CD14-positive monocyte (primary cell): Measurements from ENCODE around the gene CAP2. TPM values are rescaled to one million over a fixed set of nuclear protein-coding genes. Genes with fewer than 3 reads are reported as not detected.
"Not testable (repeated sequence)": the region's sequence is repeated elsewhere in the genome, so short reads cannot be mapped to it uniquely, and the experiment has no call there.

ENCODE experiments used
- DNase-seq, 3 donors: peaks; one replicate each; pipeline ENCODE4 v3.0.0-alpha.2; 2011 to 2022
- H2AFZ ChIP-seq: 2 replicates; pipeline ENCODE4 v1.6.0; 2012; ENCODE audit warnings: mild to moderate bottlenecking, low read depth, low read length, inconsistent platforms; ENCODE audit not compliant: insufficient read depth, poor library complexity, severe bottlenecking
- H3K27ac ChIP-seq, 2 donors: 1 replicate in 1 of 2; 2 replicates in 1 of 2; pipeline ENCODE4 v1.5.1; 2012 to 2013; ENCODE audit warnings: low read length in 2 of 2, control low read depth in 1 of 2, inconsistent platforms in 1 of 2, low read depth in 1 of 2, mild to moderate bottlenecking in 1 of 2
- H3K27me3 ChIP-seq, 2 donors: one replicate each; pipeline versions ENCODE4 v1.6.0 to v1.6.1; 2011 to 2013; ENCODE audit warnings: low read length in 2 of 2; ENCODE audit not compliant: control insufficient read depth in 2 of 2, insufficient read depth in 2 of 2
- H3K36me3 ChIP-seq, 2 donors: replicated peaks in 1 of 2; 1 replicate in 1 of 2; 2 replicates in 1 of 2; pipeline versions ENCODE4 v1.5.1 to v1.6.1; 2012 to 2013; ENCODE audit warnings: low read length in 2 of 2, control low read depth in 1 of 2, inconsistent platforms in 1 of 2, mild to moderate bottlenecking in 1 of 2; ENCODE audit not compliant: insufficient read depth in 2 of 2, control insufficient read depth in 1 of 2
- H3K4me1 ChIP-seq, 2 donors: 1 replicate in 1 of 2; 2 replicates in 1 of 2; pipeline versions ENCODE4 v1.5.1 to v1.6.1; 2012 to 2013; ENCODE audit warnings: low read length in 2 of 2, control low read depth in 1 of 2, inconsistent platforms in 1 of 2, mild to moderate bottlenecking in 1 of 2, moderate library complexity in 1 of 2; ENCODE audit not compliant: insufficient read depth in 2 of 2, control insufficient read depth in 1 of 2
- H3K4me2 ChIP-seq: replicated peaks from 2 replicates; pipeline ENCODE3; 2012; ENCODE audit warnings: low read length, moderate library complexity, mild to moderate bottlenecking; ENCODE audit not compliant: poor library complexity, severe bottlenecking; ENCODE audit errors: extremely low read depth
- H3K4me3 ChIP-seq, 3 experiments: fragments of 200-600 bp in 1 of 3; sonication (generic) in 1 of 3; replicated peaks in 1 of 3; 1 replicate in 2 of 3; 2 replicates in 1 of 3; pipeline ENCODE4 v1.5.1; 2011 to 2013; ENCODE audit warnings: low read length in 3 of 3, mild to moderate bottlenecking in 3 of 3, control low read depth in 2 of 3, low read depth in 2 of 3, inconsistent platforms in 1 of 3, moderate library complexity in 1 of 3
- H3K79me2 ChIP-seq: 2 replicates; pipeline ENCODE4 v1.6.0; 2012; ENCODE audit warnings: mild to moderate bottlenecking, control low read depth, inconsistent platforms, low read length, moderate library complexity; ENCODE audit not compliant: insufficient read depth
- H3K9ac ChIP-seq: 2 replicates; pipeline ENCODE4 v1.6.0; 2017; ENCODE audit warnings: low read length, mild to moderate bottlenecking; ENCODE audit not compliant: insufficient read depth, poor library complexity, severe bottlenecking
- H3K9me3 ChIP-seq, 2 donors: replicated peaks in 1 of 2; 1 replicate in 1 of 2; 2 replicates in 1 of 2; pipeline versions ENCODE4 v1.5.1 to v1.6.1; 2012 to 2013; ENCODE audit warnings: low read length in 2 of 2, control low read depth in 1 of 2; ENCODE audit not compliant: control insufficient read depth in 1 of 2, insufficient read depth in 1 of 2
- H4K20me1 ChIP-seq: 2 replicates; pipeline ENCODE4 v1.6.0; 2012; ENCODE audit warnings: mild to moderate bottlenecking, low read length, control low read depth, moderate library complexity; ENCODE audit not compliant: insufficient read depth
- H3K27ac Mint-ChIP-seq, 7 donors: one replicate each; pipeline ENCODE4 v1.8.0; 2020; ENCODE audit warnings: mild to moderate bottlenecking in 7 of 7, mixed read lengths in 7 of 7, moderate library complexity in 6 of 7, inconsistent platforms in 2 of 7
- H3K27me3 Mint-ChIP-seq, 3 donors: one replicate each; pipeline ENCODE4 v1.8.0; 2021 to 2022; ENCODE audit warnings: low read depth in 3 of 3, mild to moderate bottlenecking in 3 of 3, mixed read lengths in 3 of 3, moderate library complexity in 3 of 3, inconsistent platforms in 1 of 3
- H3K36me3 Mint-ChIP-seq, 2 donors: one replicate each; pipeline ENCODE4 v1.8.0; 2020; ENCODE audit warnings: mixed read lengths in 2 of 2, inconsistent platforms in 1 of 2, mild to moderate bottlenecking in 1 of 2
- H3K4me1 Mint-ChIP-seq: one replicate; pipeline ENCODE4 v1.8.0; 2020; ENCODE audit warnings: mild to moderate bottlenecking, mixed read lengths
- H3K4me3 Mint-ChIP-seq, 2 donors: one replicate each; pipeline ENCODE4 v1.8.0; 2020; ENCODE audit warnings: mild to moderate bottlenecking in 2 of 2, mixed read lengths in 2 of 2, moderate library complexity in 1 of 2
- H3K9me3 Mint-ChIP-seq, 7 donors: one replicate each; pipeline ENCODE4 v1.8.0; 2020 to 2022; ENCODE audit warnings: mixed read lengths in 7 of 7, mild to moderate bottlenecking in 6 of 7, moderate library complexity in 6 of 7, inconsistent platforms in 2 of 7
- WGBS: methylation state at CpG from one replicate; pipeline ENCODE4 v1.1.5; 2013; ENCODE audit warnings: missing lambda C conversion rate; ENCODE audit not compliant: insufficient coverage; 5-methylcytosine and 5-hydroxymethylcytosine counted together
- intact Hi-C, 2 donors: fragments of 100-400 bp; cut with micrococcal nuclease; formaldehyde crosslinking; loops; one replicate each; pipeline versions ENCODE4 v1.15.0 to v1.15.1; 2023
- polyA plus RNA-seq, 3 donors: library from polyadenylated mRNA; depleted of rRNA in 1 of 3; unstranded in 2 of 3; stranded (reverse) in 1 of 3; fragments of 300-500 nt in 2 of 3; fragments of >200 nt in 1 of 3; fragmentation: Illumina TruSeq in 2 of 3; gene quantifications; 1 replicate in 2 of 3; 2 replicates in 1 of 3; pipeline ENCODE4 v1.2.3, GENCODE V29; 2012 to 2021
- TF ChIP-seq, protein P1 (sequence below): fragments of 200-600 bp; IDR thresholded peaks from one replicate; pipeline ENCODE4 v1.8.0; 2022; ENCODE audit warnings: antibody characterized with exemption, mild to moderate bottlenecking

Gene CAP2
- polyA plus RNA-seq, 3 donors = not detected

DNA sequence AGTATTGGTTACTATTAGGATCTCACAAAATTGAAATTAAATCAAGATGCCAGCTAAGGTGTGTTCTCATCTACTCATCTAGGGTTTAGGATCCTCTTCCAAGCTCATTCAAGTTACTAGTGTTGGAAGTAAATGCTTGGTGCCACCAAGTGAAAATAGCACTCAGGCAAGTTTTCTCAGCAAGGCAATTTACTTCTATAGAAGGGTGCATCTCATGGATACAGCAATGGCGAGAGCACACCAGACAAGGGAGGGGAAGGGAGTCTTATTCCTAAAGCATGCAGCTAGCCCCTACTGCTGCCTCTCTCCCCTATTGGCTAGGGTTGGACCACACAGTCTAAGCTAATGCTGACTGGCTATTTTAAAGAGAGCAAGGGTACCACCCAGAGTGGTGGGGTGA is 183.7 kb downstream of the CAP2 start:
- WGBS = no CpG with 5 or more reads among the region's 1 CpG
- DNase-seq = no peak
- H3K27ac ChIP-seq = no peak overlapping the region
- intact Hi-C loops = no loop called here
- H4K20me1 ChIP-seq = no peaks in the 10 kb centered on the region
- no peak overlapping the region for H2AFZ ChIP-seq
- H3K9me3 ChIP-seq = peaks cover 6 to 17% of the 10 kb centered on the region in 2 donors
- H3K27me3 ChIP-seq = peaks cover 0 to 9% of the 10 kb centered on the region in 2 donors
- no peak overlapping the region for H3K4me2 ChIP-seq
- peaks cover 8 to 26% (median 25%) of the 10 kb centered on the region in 7 donors for H3K9me3 Mint-ChIP-seq
- no peak overlapping the region for H3K4me3 ChIP-seq
- no peaks in the 10 kb centered on the region for H3K36me3 ChIP-seq
- no peak overlapping the region for H3K27ac Mint-ChIP-seq
- no peaks in the 10 kb centered on the region for H3K4me1 ChIP-seq
- H3K79me2 ChIP-seq = no peaks in the 10 kb centered on the region
- no peak overlapping the region for H3K4me3 Mint-ChIP-seq
- peaks cover 0 to 3% of the 10 kb centered on the region in 2 donors for H3K36me3 Mint-ChIP-seq
- TF ChIP-seq, protein P1, sequence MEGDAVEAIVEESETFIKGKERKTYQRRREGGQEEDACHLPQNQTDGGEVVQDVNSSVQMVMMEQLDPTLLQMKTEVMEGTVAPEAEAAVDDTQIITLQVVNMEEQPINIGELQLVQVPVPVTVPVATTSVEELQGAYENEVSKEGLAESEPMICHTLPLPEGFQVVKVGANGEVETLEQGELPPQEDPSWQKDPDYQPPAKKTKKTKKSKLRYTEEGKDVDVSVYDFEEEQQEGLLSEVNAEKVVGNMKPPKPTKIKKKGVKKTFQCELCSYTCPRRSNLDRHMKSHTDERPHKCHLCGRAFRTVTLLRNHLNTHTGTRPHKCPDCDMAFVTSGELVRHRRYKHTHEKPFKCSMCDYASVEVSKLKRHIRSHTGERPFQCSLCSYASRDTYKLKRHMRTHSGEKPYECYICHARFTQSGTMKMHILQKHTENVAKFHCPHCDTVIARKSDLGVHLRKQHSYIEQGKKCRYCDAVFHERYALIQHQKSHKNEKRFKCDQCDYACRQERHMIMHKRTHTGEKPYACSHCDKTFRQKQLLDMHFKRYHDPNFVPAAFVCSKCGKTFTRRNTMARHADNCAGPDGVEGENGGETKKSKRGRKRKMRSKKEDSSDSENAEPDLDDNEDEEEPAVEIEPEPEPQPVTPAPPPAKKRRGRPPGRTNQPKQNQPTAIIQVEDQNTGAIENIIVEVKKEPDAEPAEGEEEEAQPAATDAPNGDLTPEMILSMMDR = no peak
- H3K4me1 Mint-ChIP-seq = peaks cover 7% of the 10 kb centered on the region
- H3K27me3 Mint-ChIP-seq = peaks cover 19 to 32% (median 20%) of the 10 kb centered on the region in 3 donors
- no peak overlapping the region for H3K9ac ChIP-seq

DNA sequence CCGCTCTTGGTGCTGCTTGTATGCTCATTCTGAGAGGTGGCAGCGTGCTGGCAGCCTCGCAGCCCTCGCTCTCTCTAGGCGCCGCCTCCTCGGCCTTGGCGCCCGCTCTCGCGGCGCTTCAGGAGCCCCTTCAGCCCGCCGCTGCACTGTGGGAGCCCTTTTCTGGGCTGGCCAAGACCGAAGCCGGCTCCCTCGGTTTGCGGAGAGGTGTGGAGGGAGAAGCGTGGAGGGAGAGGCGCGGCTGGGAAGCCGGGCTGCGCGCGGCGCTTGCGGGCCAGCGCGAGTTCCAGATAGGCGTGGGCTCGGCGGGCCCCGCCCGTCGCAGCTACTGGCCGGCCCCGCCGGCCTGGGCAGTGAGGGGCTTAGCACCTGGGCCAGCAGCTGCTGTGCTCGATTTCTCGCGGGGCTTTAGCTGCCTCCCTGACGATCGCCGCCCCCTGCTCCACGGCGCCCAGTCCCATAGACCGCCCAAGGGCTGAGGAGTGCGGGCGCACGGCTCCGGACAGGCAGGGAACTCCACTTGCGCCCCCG is 187.2 kb downstream of the CAP2 start:
- Histone ChIP-seq H3K4me3 (peak overlapping the region in 2 of 3 experiments; percentile 43 to 68), H3K27ac (no peak overlapping the region), H3K4me1 (peaks cover 0 to 1% of the 10 kb centered on the region in 2 donors), H3K9me3 (peaks cover 6 to 7% of the 10 kb centered on the region in 2 donors), H4K20me1 (no peaks in the 10 kb centered on the region), H3K36me3 (no peaks in the 10 kb centered on the region), H2AFZ (peak overlapping the region; percentile 79), H3K4me2 (peak overlapping the region; percentile 71), H3K9ac (peak overlapping the region; percentile 43), H3K79me2 (no peaks in the 10 kb centered on the region), H3K27me3 (peaks cover 0 to 5% of the 10 kb centered on the region in 2 donors)
- WGBS = 21% methylated on average over 42 of the region's 53 CpGs
- TF ChIP-seq, protein P1 = no peak
- H3K9me3 Mint-ChIP-seq = peaks cover 8 to 25% (median 18%) of the 10 kb centered on the region in 7 donors
- no peak for DNase-seq
- no peak overlapping the region for H3K27ac Mint-ChIP-seq
- peaks cover 18 to 27% (median 18%) of the 10 kb centered on the region in 3 donors for H3K27me3 Mint-ChIP-seq
- intact Hi-C loops = no loop called here
- H3K4me1 Mint-ChIP-seq = peaks cover 12% of the 10 kb centered on the region
- peak overlapping the region; percentile 60 to 89 for H3K4me3 Mint-ChIP-seq
- peaks cover 0 to 3% of the 10 kb centered on the region in 2 donors for H3K36me3 Mint-ChIP-seq

DNA sequence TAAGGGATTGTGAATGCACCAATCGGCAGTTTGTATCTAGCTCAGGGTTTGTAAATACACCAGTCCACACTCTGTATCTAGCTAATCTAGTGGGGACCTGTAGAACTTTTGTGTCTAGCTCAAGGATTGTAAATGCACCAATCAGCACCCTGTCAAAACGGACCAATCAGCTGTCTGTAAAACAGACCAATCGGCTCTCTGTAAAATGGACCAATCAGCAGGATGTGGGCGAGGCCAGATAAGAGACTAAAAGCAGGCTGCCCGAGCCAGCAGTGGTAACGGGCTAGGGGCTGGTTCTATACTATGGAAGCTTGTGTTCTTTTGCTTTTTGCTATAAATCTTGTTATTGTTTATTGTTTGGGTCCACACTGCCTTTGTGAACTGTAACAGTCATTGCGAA is 187.9 kb downstream of the CAP2 start:
- H2AFZ ChIP-seq, H3K36me3 ChIP-seq, H3K27ac ChIP-seq, H3K9ac ChIP-seq, H3K9me3 ChIP-seq, DNase-seq, H3K4me1 ChIP-seq, H3K4me2 ChIP-seq, H3K36me3 Mint-ChIP-seq, H4K20me1 ChIP-seq, intact Hi-C loops, H3K79me2 ChIP-seq, H3K27me3 ChIP-seq, H3K4me3 ChIP-seq, H3K27ac Mint-ChIP-seq: not testable (repeated sequence)
- peak overlapping the region in 1 of 2 donors; percentile 89 for H3K4me3 Mint-ChIP-seq
- H3K4me1 Mint-ChIP-seq = peaks cover 18% of the 10 kb centered on the region
- H3K9me3 Mint-ChIP-seq = peaks cover 8 to 21% (median 18%) of the 10 kb centered on the region in 7 donors
- WGBS = 95% methylated on average over 3 of the region's 7 CpGs
- peaks cover 18 to 26% (median 18%) of the 10 kb centered on the region in 3 donors for H3K27me3 Mint-ChIP-seq
